H9 (cell line): Measurements from ENCODE around the gene GNAS-AS1. TPM values are rescaled to one million over a fixed set of nuclear protein-coding genes. Genes with fewer than 3 reads are reported as not detected.

Experiments
- DNase-seq: peaks from one replicate; pipeline ENCODE4 v3.0.0-alpha.2; 2017
- H2AFZ ChIP-seq: one replicate; pipeline ENCODE4 v1.6.1; 2013; ENCODE audit warnings: mild to moderate bottlenecking, low read length, control low read depth, moderate library complexity
- H2AK5ac ChIP-seq: 2 replicates; pipeline ENCODE4 v1.6.1; 2013; ENCODE audit warnings: low read length, control low read depth, mixed read lengths; ENCODE audit not compliant: insufficient read length
- H2BK120ac ChIP-seq: one replicate; pipeline ENCODE4 v1.6.1; 2013; ENCODE audit warnings: low read depth, mild to moderate bottlenecking, low read length, control low read depth, inconsistent platforms; ENCODE audit not compliant: poor library complexity, severe bottlenecking
- H2BK12ac ChIP-seq: 2 replicates; pipeline ENCODE4 v1.6.1; 2013; ENCODE audit warnings: low read length, control low read depth, mixed read lengths, low read depth; ENCODE audit not compliant: insufficient read length
- H2BK15ac ChIP-seq: 2 replicates; pipeline ENCODE4 v1.6.1; 2013; ENCODE audit warnings: low read depth, low read length, control low read depth
- H2BK20ac ChIP-seq: one replicate; pipeline ENCODE4 v1.6.1; 2013; ENCODE audit warnings: low read depth, mild to moderate bottlenecking, low read length, control low read depth, inconsistent platforms; ENCODE audit not compliant: poor library complexity, severe bottlenecking
- H2BK5ac ChIP-seq: 2 replicates; pipeline ENCODE4 v1.6.1; 2013; ENCODE audit warnings: low read length, control low read depth, mixed read lengths; ENCODE audit not compliant: insufficient read length
- H3K14ac ChIP-seq: 2 replicates; pipeline ENCODE4 v1.6.1; 2013; ENCODE audit warnings: low read length, control low read depth; ENCODE audit not compliant: insufficient read depth
- H3K18ac ChIP-seq: 2 replicates; pipeline ENCODE4 v1.6.1; 2013; ENCODE audit warnings: low read depth, mild to moderate bottlenecking, mixed read lengths, low read length, control low read depth; ENCODE audit not compliant: insufficient read length
- H3K23ac ChIP-seq: 2 replicates; pipeline ENCODE4 v1.6.1; 2013; ENCODE audit warnings: low read length, control low read depth, mixed read lengths, low read depth; ENCODE audit not compliant: insufficient read length
- H3K23me2 ChIP-seq: 2 replicates; pipeline ENCODE4 v1.6.1; 2013; ENCODE audit warnings: low read depth, mild to moderate bottlenecking, mixed read lengths, low read length, control low read depth; ENCODE audit not compliant: insufficient read length, poor library complexity, severe bottlenecking
- H3K27ac ChIP-seq: 2 replicates; pipeline ENCODE4 v1.5.1; 2013; ENCODE audit warnings: low read length, control low read depth, mixed read lengths, low read depth; ENCODE audit not compliant: insufficient read length
- H3K27me3 ChIP-seq: 2 replicates; pipeline ENCODE4 v1.6.1; 2013; ENCODE audit warnings: low read length, control low read depth, inconsistent platforms; ENCODE audit not compliant: insufficient read depth
- H3K4ac ChIP-seq: 2 replicates; pipeline ENCODE4 v1.6.1; 2013; ENCODE audit warnings: low read depth, mild to moderate bottlenecking, control low read depth, inconsistent platforms, low read length, moderate library complexity
- H3K4me1 ChIP-seq: 2 replicates; pipeline ENCODE4 v1.6.1; 2013; ENCODE audit warnings: low read length, control low read depth, inconsistent platforms; ENCODE audit not compliant: insufficient read depth
- H3K4me2 ChIP-seq: 2 replicates; pipeline ENCODE4 v1.6.1; 2013; ENCODE audit warnings: low read length, control low read depth, mixed read lengths; ENCODE audit not compliant: insufficient read length, insufficient read depth
- H3K56ac ChIP-seq: 2 replicates; pipeline ENCODE4 v1.6.1; 2013; ENCODE audit warnings: low read depth, mild to moderate bottlenecking, mixed read lengths, low read length, control low read depth; ENCODE audit not compliant: insufficient read length
- H3K79me1 ChIP-seq: 2 replicates; pipeline ENCODE4 v1.6.1; 2013; ENCODE audit warnings: low read depth, mild to moderate bottlenecking, moderate library complexity, low read length, control low read depth, inconsistent platforms; ENCODE audit not compliant: insufficient read depth, poor library complexity, severe bottlenecking
- H3K79me2 ChIP-seq: 2 replicates; pipeline ENCODE4 v1.6.1; 2013; ENCODE audit warnings: low read length, control low read depth, inconsistent platforms; ENCODE audit not compliant: insufficient read depth
- H3K9ac ChIP-seq: 2 replicates; pipeline ENCODE4 v1.6.1; 2013; ENCODE audit warnings: low read length, control low read depth, mixed read lengths; ENCODE audit not compliant: insufficient read length; ENCODE audit errors: extremely low read depth
- H3K9me3 ChIP-seq: one replicate; pipeline ENCODE4 v1.6.1; 2013; ENCODE audit warnings: low read depth, low read length, inconsistent platforms; ENCODE audit not compliant: control insufficient read depth
- H3T11ph ChIP-seq: one replicate; pipeline ENCODE4 v1.6.1; 2013; ENCODE audit warnings: mild to moderate bottlenecking, low read length, control low read depth, inconsistent platforms
- H4K20me1 ChIP-seq: one replicate; pipeline ENCODE4 v1.6.1; 2013; ENCODE audit not compliant: control insufficient read depth, insufficient read length, insufficient read depth
- H4K5ac ChIP-seq: 2 replicates; pipeline ENCODE4 v1.6.1; 2013; ENCODE audit warnings: low read depth, mild to moderate bottlenecking, mixed read lengths, low read length, control low read depth; ENCODE audit not compliant: insufficient read length
- H4K8ac ChIP-seq: replicated peaks from 2 replicates; pipeline ENCODE4 v1.6.1; 2013; ENCODE audit warnings: low read length, control low read depth, mixed read lengths, low read depth; ENCODE audit not compliant: insufficient read length
- H4K91ac ChIP-seq: 2 replicates; pipeline ENCODE4 v1.6.1; 2013; ENCODE audit warnings: low read depth, mild to moderate bottlenecking, moderate library complexity, mixed read lengths, low read length, control low read depth; ENCODE audit not compliant: insufficient read length
- H3K27ac Mint-ChIP-seq, 3 experiments: 2 replicates in 2 of 3; 3 replicates in 1 of 3; pipeline ENCODE4 v1.8.0; 2020 to 2021; ENCODE audit warnings: mixed read lengths in 3 of 3, mild to moderate bottlenecking in 1 of 3, moderate library complexity in 1 of 3
- H3K27me3 Mint-ChIP-seq: 2 replicates; pipeline ENCODE4 v1.8.0; 2021; ENCODE audit warnings: low read depth, mild to moderate bottlenecking, moderate library complexity, mixed read lengths
- H3K36me3 Mint-ChIP-seq, 3 experiments: 2 replicates in 2 of 3; 3 replicates in 1 of 3; pipeline ENCODE4 v1.8.0; 2020 to 2021; ENCODE audit warnings: low read depth in 3 of 3, mixed read lengths in 3 of 3; ENCODE audit not compliant: insufficient read depth in 1 of 3
- H3K4me1 Mint-ChIP-seq, 2 experiments: 2 replicates each; pipeline ENCODE4 v1.8.0; 2020; ENCODE audit warnings: mixed read lengths in 2 of 2
- H3K4me3 Mint-ChIP-seq, 2 experiments: 2 replicates in 1 of 2; 3 replicates in 1 of 2; pipeline ENCODE4 v1.8.0; 2020 to 2021; ENCODE audit warnings: mild to moderate bottlenecking in 2 of 2, mixed read lengths in 2 of 2, moderate library complexity in 1 of 2
- H3K9me3 Mint-ChIP-seq, 2 experiments: 2 replicates in 1 of 2; 3 replicates in 1 of 2; pipeline ENCODE4 v1.8.0; 2020; ENCODE audit warnings: mild to moderate bottlenecking in 2 of 2, mixed read lengths in 2 of 2, moderate library complexity in 1 of 2
- WGBS: extraction: QIAGEN DNeasy Blood & Tissue Kit; methylation state at CpG from one replicate; pipeline ENCODE4 v1.1.7; 2013; ENCODE audit warnings: missing lambda C conversion rate, low lambda C conversion rate, mixed read lengths; ENCODE audit not compliant: insufficient read length; ENCODE audit errors: extremely low coverage; 5-methylcytosine and 5-hydroxymethylcytosine counted together
- total RNA-seq: library from RNA; stranded (reverse); gene quantifications from 2 replicates; pipeline ENCODE4 v1.2.1, GENCODE V29; 2021
- TF ChIP-seq, protein P1 (sequence below): fragments of 200-600 bp; sonication (generic); conservative IDR thresholded peaks from 3 replicates; pipeline ENCODE4 v1.8.0; 2021; ENCODE audit warnings: antibody characterized with exemption, mild to moderate bottlenecking

Gene GNAS-AS1
- total RNA-seq, 1 experiment from 2014 or later: 11.3 TPM

DNA sequence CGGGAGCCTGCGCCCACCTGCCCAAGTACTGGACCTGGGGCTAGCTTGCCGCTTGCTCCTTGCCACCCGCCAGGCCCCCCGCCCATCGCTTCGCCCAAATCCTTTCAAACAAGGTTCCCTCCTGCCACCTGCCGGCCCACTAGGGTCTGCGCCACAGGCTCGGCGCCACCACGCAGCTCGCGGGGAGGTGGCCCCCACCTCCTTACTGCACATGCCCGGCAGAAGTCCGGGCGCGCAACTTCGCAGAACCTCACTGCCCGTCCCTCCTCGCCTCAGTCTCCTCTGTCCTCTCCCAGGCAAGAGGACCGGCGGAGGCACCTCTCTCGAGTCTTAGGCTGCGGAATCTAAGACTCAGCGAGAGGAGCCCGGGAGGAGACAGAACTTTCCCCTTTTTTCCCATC is 11.2 kb downstream of the GNAS-AS1 start:
- no peak overlapping the region for H4K8ac ChIP-seq
- DNase-seq: peak; percentile 76
- H2BK20ac ChIP-seq: no peak overlapping the region
- H3K18ac ChIP-seq: no peak overlapping the region
- H3K4me2 ChIP-seq: peak overlapping the region; percentile 77
- H3K23me2 ChIP-seq: peaks cover 7% of the 10 kb centered on the region
- no CpG with 5 or more reads among the region's 27 CpGs for WGBS
- H4K20me1 ChIP-seq: no peaks in the 10 kb centered on the region
- TF ChIP-seq, protein P1, sequence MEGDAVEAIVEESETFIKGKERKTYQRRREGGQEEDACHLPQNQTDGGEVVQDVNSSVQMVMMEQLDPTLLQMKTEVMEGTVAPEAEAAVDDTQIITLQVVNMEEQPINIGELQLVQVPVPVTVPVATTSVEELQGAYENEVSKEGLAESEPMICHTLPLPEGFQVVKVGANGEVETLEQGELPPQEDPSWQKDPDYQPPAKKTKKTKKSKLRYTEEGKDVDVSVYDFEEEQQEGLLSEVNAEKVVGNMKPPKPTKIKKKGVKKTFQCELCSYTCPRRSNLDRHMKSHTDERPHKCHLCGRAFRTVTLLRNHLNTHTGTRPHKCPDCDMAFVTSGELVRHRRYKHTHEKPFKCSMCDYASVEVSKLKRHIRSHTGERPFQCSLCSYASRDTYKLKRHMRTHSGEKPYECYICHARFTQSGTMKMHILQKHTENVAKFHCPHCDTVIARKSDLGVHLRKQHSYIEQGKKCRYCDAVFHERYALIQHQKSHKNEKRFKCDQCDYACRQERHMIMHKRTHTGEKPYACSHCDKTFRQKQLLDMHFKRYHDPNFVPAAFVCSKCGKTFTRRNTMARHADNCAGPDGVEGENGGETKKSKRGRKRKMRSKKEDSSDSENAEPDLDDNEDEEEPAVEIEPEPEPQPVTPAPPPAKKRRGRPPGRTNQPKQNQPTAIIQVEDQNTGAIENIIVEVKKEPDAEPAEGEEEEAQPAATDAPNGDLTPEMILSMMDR: peak; percentile 68
- H3K27ac ChIP-seq: no peak overlapping the region
- peaks cover 17% of the 10 kb centered on the region; the same call in 1 of the 2 replicates for H3K27me3 ChIP-seq
- no peak overlapping the region for H3K14ac ChIP-seq
- peaks cover 41% of the 10 kb centered on the region for H3K27me3 Mint-ChIP-seq
- no peak overlapping the region for H4K91ac ChIP-seq
- no peak overlapping the region for H3K9ac ChIP-seq
- peaks cover 50% of the 10 kb centered on the region; the same call in 1 of the 2 replicates for H3K79me2 ChIP-seq
- no peak overlapping the region for H3K56ac ChIP-seq
- H3K9me3 ChIP-seq: no peaks in the 10 kb centered on the region
- H3K27ac Mint-ChIP-seq: peak overlapping the region in 1 of 3 experiments; percentile 90; a peak in 2 of 7 replicates
- no peak overlapping the region for H3K4ac ChIP-seq
- no peak overlapping the region for H2AK5ac ChIP-seq
- peaks cover 38 to 52% of the 10 kb centered on the region in 2 experiments for H3K4me1 Mint-ChIP-seq
- H3K9me3 Mint-ChIP-seq: no peaks in the 10 kb centered on the region; a peak in 2 of 5 replicates
- H3K36me3 Mint-ChIP-seq: peaks cover 33 to 56% (median 51%) of the 10 kb centered on the region in 3 experiments
- peaks cover 3% of the 10 kb centered on the region for H3K4me1 ChIP-seq
- H3K4me3 Mint-ChIP-seq: peak overlapping the region; percentile 72 to 90
- no peak overlapping the region for H2BK5ac ChIP-seq
- H2BK15ac ChIP-seq: no peak overlapping the region
- no peak overlapping the region for H2AFZ ChIP-seq
- peaks cover 8% of the 10 kb centered on the region for H3K79me1 ChIP-seq
- no peak overlapping the region for H3T11ph ChIP-seq
- no peak overlapping the region for H3K23ac ChIP-seq
- no peak overlapping the region for H4K5ac ChIP-seq
- no peak overlapping the region for H2BK120ac ChIP-seq
- H2BK12ac ChIP-seq: no peak overlapping the region
